Activated naive CD8-positive, alpha-beta T cell treated with anti-CD3 and anti-CD28 coated beads for 36 hours (primary cell): ENCODE data around the gene SMARCC1. TPM values are rescaled to one million over a fixed set of nuclear protein-coding genes. Genes with fewer than 3 reads are reported as not detected.

ENCODE experiments used
- DNase-seq: peaks from one replicate; pipeline ENCODE4 v3.0.0; 2021
- H3K27ac Mint-ChIP-seq: one replicate; pipeline ENCODE4 v1.8.0; 2022; ENCODE audit warnings: mild to moderate bottlenecking, moderate library complexity, mixed read lengths
- H3K27me3 Mint-ChIP-seq: one replicate; pipeline ENCODE4 v1.8.0; 2022; ENCODE audit warnings: mild to moderate bottlenecking, mixed read lengths
- H3K36me3 Mint-ChIP-seq: one replicate; pipeline ENCODE4 v1.8.0; 2021; ENCODE audit warnings: mild to moderate bottlenecking, mixed read lengths
- H3K4me1 Mint-ChIP-seq: one replicate; pipeline ENCODE4 v1.8.0; 2021; ENCODE audit warnings: mixed read lengths
- H3K4me3 Mint-ChIP-seq: one replicate; pipeline ENCODE4 v1.8.0; 2022; ENCODE audit warnings: mild to moderate bottlenecking, moderate library complexity, mixed read lengths
- H3K9me3 Mint-ChIP-seq: one replicate; pipeline ENCODE4 v1.8.0; 2022; ENCODE audit warnings: mixed read lengths
- total RNA-seq, 2 experiments: library from RNA; stranded (reverse); gene quantifications; one replicate each; pipeline ENCODE4 v1.2.3, GENCODE V29; 2021

The SMARCC1 gene
- total RNA-seq, 2 experiments from 2014 or later = 115 to 117 TPM

- DNase-seq = no peak
- Mint-ChIP-seq H3K27me3 (no peaks in the 10 kb centered on the region), H3K4me3 (no peak overlapping the region), H3K27ac (no peak overlapping the region), H3K36me3 (peaks cover 8% of the 10 kb centered on the region), H3K4me1 (no peaks in the 10 kb centered on the region), H3K9me3 (no peaks in the 10 kb centered on the region)
Measured at GRCh38 chr3:47643092-47643491, 138.6 kb downstream of the SMARCC1 start.

GRCh38 chr3:47641739-47642138 lies 140.0 kb downstream of the SMARCC1 start:
- H3K36me3 Mint-ChIP-seq = peaks cover 9% of the 10 kb centered on the region

GRCh38 chr3:47636921-47637320 lies 144.8 kb downstream of the SMARCC1 start:
- H3K27ac Mint-ChIP-seq = no peak overlapping the region
- no peak overlapping the region for H3K4me3 Mint-ChIP-seq
- H3K9me3 Mint-ChIP-seq = no peaks in the 10 kb centered on the region
- H3K36me3 Mint-ChIP-seq = peaks cover 23% of the 10 kb centered on the region
- H3K4me1 Mint-ChIP-seq = peaks cover 9% of the 10 kb centered on the region
- no peak for DNase-seq
- no peaks in the 10 kb centered on the region for H3K27me3 Mint-ChIP-seq

More at GRCh38 chr3:47641739-47642138, 140.0 kb downstream of the SMARCC1 start:
- Mint-ChIP-seq H3K9me3 (no peaks in the 10 kb centered on the region), H3K27ac (no peak overlapping the region), H3K27me3 (no peaks in the 10 kb centered on the region), H3K4me1 (no peaks in the 10 kb centered on the region), H3K4me3 (no peak overlapping the region)
- DNase-seq = no peak

- H3K4me3 Mint-ChIP-seq = no peak overlapping the region
- no peaks in the 10 kb centered on the region for H3K27me3 Mint-ChIP-seq
- DNase-seq = no peak
- H3K9me3 Mint-ChIP-seq = no peaks in the 10 kb centered on the region
- peaks cover 24% of the 10 kb centered on the region for H3K36me3 Mint-ChIP-seq
- H3K4me1 Mint-ChIP-seq = peaks cover 9% of the 10 kb centered on the region
- peak overlapping the region; percentile 34 for H3K27ac Mint-ChIP-seq
Measured at GRCh38 chr3:47636225-47636624, 145.5 kb downstream of the SMARCC1 start.

- Mint-ChIP-seq H3K9me3 (no peaks in the 10 kb centered on the region), H3K27ac (peak overlapping the region; percentile 24), H3K4me1 (peaks cover 9% of the 10 kb centered on the region), H3K4me3 (no peak overlapping the region), H3K27me3 (no peaks in the 10 kb centered on the region), H3K36me3 (peaks cover 28% of the 10 kb centered on the region)
- DNase-seq = no peak
Measured at GRCh38 chr3:47635536-47635935, 146.2 kb downstream of the SMARCC1 start.

GRCh38 chr3:47634996-47635395 lies 146.7 kb downstream of the SMARCC1 start:
- DNase-seq = no peak
- peaks cover 32% of the 10 kb centered on the region for H3K36me3 Mint-ChIP-seq
- H3K27ac Mint-ChIP-seq = peak overlapping the region; percentile 24

GRCh38 chr3:47630810-47631209 lies 150.9 kb downstream of the SMARCC1 start:
- Mint-ChIP-seq H3K4me1 (peaks cover 9% of the 10 kb centered on the region), H3K27me3 (no peaks in the 10 kb centered on the region), H3K27ac (no peak overlapping the region), H3K4me3 (no peak overlapping the region), H3K36me3 (peaks cover 34% of the 10 kb centered on the region), H3K9me3 (no peaks in the 10 kb centered on the region)
- no peak for DNase-seq

More at GRCh38 chr3:47634996-47635395, 146.7 kb downstream of the SMARCC1 start:
- no peaks in the 10 kb centered on the region for H3K9me3 Mint-ChIP-seq
- H3K27me3 Mint-ChIP-seq = no peaks in the 10 kb centered on the region
- H3K4me3 Mint-ChIP-seq = no peak overlapping the region
- peaks cover 9% of the 10 kb centered on the region for H3K4me1 Mint-ChIP-seq

GRCh38 chr3:47629770-47630169 lies 151.9 kb downstream of the SMARCC1 start:
- H3K9me3 Mint-ChIP-seq = no peaks in the 10 kb centered on the region
- no peak for DNase-seq
- peaks cover 29% of the 10 kb centered on the region for H3K36me3 Mint-ChIP-seq
- H3K27me3 Mint-ChIP-seq = no peaks in the 10 kb centered on the region
- no peak overlapping the region for H3K4me3 Mint-ChIP-seq
- H3K4me1 Mint-ChIP-seq = peaks cover 3% of the 10 kb centered on the region
- no peak overlapping the region for H3K27ac Mint-ChIP-seq

- DNase-seq = no peak
- Mint-ChIP-seq H3K4me3 (no peak overlapping the region), H3K4me1 (no peaks in the 10 kb centered on the region), H3K9me3 (no peaks in the 10 kb centered on the region), H3K36me3 (peaks cover 26% of the 10 kb centered on the region), H3K27me3 (no peaks in the 10 kb centered on the region), H3K27ac (no peak overlapping the region)
Measured at GRCh38 chr3:47628426-47628825, 153.3 kb downstream of the SMARCC1 start.

- Mint-ChIP-seq H3K4me3 (no peak overlapping the region), H3K27me3 (no peaks in the 10 kb centered on the region), H3K9me3 (no peaks in the 10 kb centered on the region), H3K36me3 (peaks cover 21% of the 10 kb centered on the region), H3K4me1 (peaks cover 3% of the 10 kb centered on the region), H3K27ac (no peak overlapping the region)
- no peak for DNase-seq
Measured at GRCh38 chr3:47622671-47623461, 158.8 kb downstream of the SMARCC1 start.

GRCh38 chr3:47617086-47618010 lies 164.3 kb downstream of the SMARCC1 start:
- DNase-seq = no peak
- Mint-ChIP-seq H3K9me3 (no peaks in the 10 kb centered on the region), H3K27ac (no peak overlapping the region), H3K4me3 (no peak overlapping the region), H3K4me1 (peaks cover 3% of the 10 kb centered on the region), H3K27me3 (no peaks in the 10 kb centered on the region), H3K36me3 (peaks cover 17% of the 10 kb centered on the region)

- peaks cover 16% of the 10 kb centered on the region for H3K36me3 Mint-ChIP-seq
- DNase-seq = no peak
- H3K4me3 Mint-ChIP-seq = no peak overlapping the region
- no peaks in the 10 kb centered on the region for H3K27me3 Mint-ChIP-seq
- H3K27ac Mint-ChIP-seq = no peak overlapping the region
- peaks cover 3% of the 10 kb centered on the region for H3K4me1 Mint-ChIP-seq
- H3K9me3 Mint-ChIP-seq = no peaks in the 10 kb centered on the region
Measured at GRCh38 chr3:47614788-47615187, 166.9 kb downstream of the SMARCC1 start.

GRCh38 chr3:47613722-47614121 lies 168.0 kb downstream of the SMARCC1 start:
- Mint-ChIP-seq H3K9me3 (no peaks in the 10 kb centered on the region), H3K4me3 (no peak overlapping the region), H3K36me3 (peaks cover 15% of the 10 kb centered on the region), H3K4me1 (no peaks in the 10 kb centered on the region), H3K27me3 (no peaks in the 10 kb centered on the region), H3K27ac (no peak overlapping the region)
- DNase-seq = no peak

- H3K9me3 Mint-ChIP-seq = no peaks in the 10 kb centered on the region
- no peak overlapping the region for H3K4me3 Mint-ChIP-seq
- no peaks in the 10 kb centered on the region for H3K4me1 Mint-ChIP-seq
- no peak for DNase-seq
- peaks cover 18% of the 10 kb centered on the region for H3K36me3 Mint-ChIP-seq
- no peaks in the 10 kb centered on the region for H3K27me3 Mint-ChIP-seq
- H3K27ac Mint-ChIP-seq = no peak overlapping the region
Measured at GRCh38 chr3:47612879-47613278, 168.8 kb downstream of the SMARCC1 start.

GRCh38 chr3:47612178-47612577 lies 169.5 kb downstream of the SMARCC1 start:
- Mint-ChIP-seq H3K27me3 (no peaks in the 10 kb centered on the region), H3K27ac (no peak overlapping the region), H3K4me3 (no peak overlapping the region), H3K9me3 (no peaks in the 10 kb centered on the region), H3K4me1 (no peaks in the 10 kb centered on the region), H3K36me3 (peaks cover 17% of the 10 kb centered on the region)
- DNase-seq = no peak
